ENCODE data around the gene ABLIM2. TPM values are rescaled to one million over a fixed set of nuclear protein-coding genes. Genes with fewer than 3 reads are reported as not detected.

Gene ABLIM2
- total RNA-seq, 2 experiments from 2014 or later, result 0.58 to 0.64 TPM

DNA sequence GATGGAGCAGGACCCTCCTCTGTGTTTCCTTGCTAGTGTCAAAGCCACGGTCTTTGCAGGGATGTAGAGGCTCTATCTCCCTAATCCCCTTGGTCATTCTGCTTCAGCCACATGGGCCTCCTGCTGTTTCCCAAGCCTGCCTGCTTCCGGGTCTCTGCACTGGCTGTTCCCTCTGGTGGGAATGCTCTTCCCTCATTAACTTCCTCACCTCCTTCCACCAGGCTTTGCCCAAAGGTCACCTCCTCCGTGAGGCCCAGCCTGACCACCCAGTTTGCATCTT is 56.6 kb downstream of the ABLIM2 start:
- H3K27me3 Mint-ChIP-seq, result no peaks in the 10 kb centered on the region
- no peak overlapping the region for H3K4me3 Mint-ChIP-seq
- no peak overlapping the region for H3K27ac Mint-ChIP-seq
- no peaks in the 10 kb centered on the region for H3K9me3 Mint-ChIP-seq (ENCODE audit: low read depth)
- POLR2A ChIA-PET, result no interaction called here
- no peaks in the 10 kb centered on the region for H3K36me3 Mint-ChIP-seq (ENCODE audit: low read depth)
- CTCF ChIA-PET, result interaction anchor here (0.6 kb wide), 1 partner anchor 366 kb away, joined by 3 read pairs; no protein-coding TSS in a partner anchor
- intact Hi-C loops (cut with DNase I, micrococcal nuclease), result no loop called here
- ATAC-seq (no peak), DNase-seq (no peak)
- H3K4me1 Mint-ChIP-seq, result no peaks in the 10 kb centered on the region

DNA sequence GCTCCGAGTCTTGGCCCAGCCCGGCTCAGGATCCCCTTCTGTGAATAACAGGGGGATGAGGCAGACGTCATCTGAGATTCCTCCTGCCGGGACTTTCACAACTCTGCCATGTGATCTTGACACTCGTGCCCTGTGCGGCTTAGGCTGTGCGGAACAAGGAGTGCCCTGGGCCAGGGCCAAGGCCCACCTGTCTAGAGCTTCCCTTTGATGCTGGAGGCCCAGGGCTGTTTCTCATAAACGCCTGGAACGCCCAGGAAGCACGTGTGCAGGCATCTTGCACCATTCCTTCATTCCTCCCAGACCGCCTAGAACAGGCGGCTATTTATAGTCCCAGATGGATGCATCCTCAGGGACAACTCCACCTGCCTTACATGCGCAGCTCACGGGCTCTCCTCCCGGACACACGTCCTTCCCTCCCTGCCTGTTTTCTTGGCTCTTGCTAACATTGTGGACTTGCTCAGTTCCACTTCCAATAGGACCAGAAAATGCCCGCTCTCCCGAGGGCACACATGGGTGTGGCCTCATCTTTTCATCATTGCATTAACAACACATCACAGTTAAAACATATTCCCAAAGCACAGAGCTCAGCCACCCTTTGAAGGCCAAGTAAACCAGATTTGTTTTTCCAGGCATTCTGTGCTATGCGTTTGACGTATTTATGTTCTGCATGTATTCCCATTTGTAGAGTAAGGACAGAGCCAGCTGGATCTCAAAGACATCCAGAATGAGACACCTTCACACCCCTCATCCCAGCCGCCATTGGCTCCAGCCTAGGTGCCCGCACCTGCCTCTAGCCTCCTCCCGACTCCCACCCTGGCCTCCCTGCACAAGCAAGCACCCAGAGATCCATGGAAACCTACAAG is 57.2 kb downstream of the ABLIM2 start:
- Mint-ChIP-seq H3K4me3 (no peak overlapping the region), H3K4me1 (no peaks in the 10 kb centered on the region), H3K27ac (no peak overlapping the region), H3K9me3 (ENCODE audit: low read depth) (no peaks in the 10 kb centered on the region), H3K36me3 (ENCODE audit: low read depth) (no peaks in the 10 kb centered on the region), H3K27me3 (no peaks in the 10 kb centered on the region)
- CTCF ChIA-PET, result interaction anchor here (0.6 kb wide), 2 partner anchors 14 to 366 kb away, joined by 3 read pairs; no protein-coding TSS in a partner anchor
- POLR2A ChIA-PET, result no interaction called here
- DNase-seq (no peak), ATAC-seq (no peak)
- intact Hi-C loops (cut with DNase I, micrococcal nuclease), result no loop called here

DNA sequence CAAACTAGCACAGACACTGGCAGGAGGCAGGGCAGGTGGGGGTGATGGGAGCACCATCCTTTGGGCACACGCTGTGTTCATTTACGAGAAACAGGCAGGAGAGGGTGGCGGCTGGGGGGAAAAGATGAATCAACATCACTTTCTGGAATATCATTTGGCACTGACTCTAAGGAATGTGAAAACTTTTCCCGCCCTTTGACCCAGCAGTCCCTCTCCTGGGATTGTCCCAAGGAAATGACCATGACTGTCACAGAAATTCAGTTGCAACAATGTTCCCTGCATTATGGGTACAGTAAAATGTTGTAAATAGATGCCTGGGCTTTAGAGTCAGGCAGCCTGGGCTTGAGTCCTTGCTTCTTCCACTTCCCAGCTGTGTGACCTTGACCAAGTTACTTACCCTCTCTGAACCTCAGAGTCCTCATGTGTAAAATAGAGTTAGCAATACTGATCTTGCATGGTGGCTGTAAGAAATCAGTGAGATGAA is 58.6 kb downstream of the ABLIM2 start:
- POLR2A ChIA-PET, result no interaction called here
- Mint-ChIP-seq H3K4me3 (no peak overlapping the region), H3K36me3 (ENCODE audit: low read depth) (peaks cover 3% of the 10 kb centered on the region), H3K9me3 (ENCODE audit: low read depth) (peaks cover 6% of the 10 kb centered on the region), H3K27ac (no peak overlapping the region), H3K4me1 (no peaks in the 10 kb centered on the region), H3K27me3 (no peaks in the 10 kb centered on the region)
- CTCF ChIA-PET, result no interaction called here
- intact Hi-C loops (cut with DNase I, micrococcal nuclease), result no loop called here
- DNase-seq, result no peak
- ATAC-seq, result no peak

DNA sequence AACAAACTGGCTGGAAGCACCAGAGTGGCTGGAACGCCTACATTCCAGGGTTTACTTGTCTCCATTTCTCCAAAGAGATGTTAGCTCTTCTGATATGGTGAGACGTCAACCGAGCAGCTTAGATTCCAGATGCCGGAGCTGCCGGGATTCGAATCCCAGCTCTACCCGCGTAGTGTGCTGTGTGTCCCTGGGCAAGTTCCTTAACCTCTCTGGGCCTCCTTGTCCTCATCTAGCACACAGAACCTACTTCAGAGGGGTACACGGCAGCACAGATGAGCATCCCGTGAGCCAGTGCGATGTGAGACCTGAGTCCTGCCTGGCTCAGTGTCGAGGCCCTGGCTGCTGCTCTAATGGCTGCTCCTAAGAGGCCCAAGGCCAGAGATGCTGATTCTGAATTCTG is 60.1 kb downstream of the ABLIM2 start:
- ChIA-PET CTCF (no interaction called here), POLR2A (no interaction called here)

GRCh38 chr4:8097721-8098345 is 60.8 kb downstream of the ABLIM2 start:
- no peaks in the 10 kb centered on the region for H3K4me1 Mint-ChIP-seq
- ChIA-PET CTCF (no interaction called here), POLR2A (no interaction called here)
- H3K27me3 Mint-ChIP-seq, result no peaks in the 10 kb centered on the region
- no peak for DNase-seq
- intact Hi-C loops (cut with DNase I, micrococcal nuclease), result no loop called here
- H3K9me3 Mint-ChIP-seq (ENCODE audit: low read depth), result peaks cover 21% of the 10 kb centered on the region
- peaks cover 8% of the 10 kb centered on the region for H3K36me3 Mint-ChIP-seq (ENCODE audit: low read depth)
- H3K4me3 Mint-ChIP-seq, result no peak overlapping the region
- no peak for ATAC-seq
- H3K27ac Mint-ChIP-seq, result no peak overlapping the region

More for the DNA sequence above, 60.1 kb downstream of the ABLIM2 start:
- Mint-ChIP-seq H3K36me3 (ENCODE audit: low read depth) (peaks cover 8% of the 10 kb centered on the region), H3K4me1 (no peaks in the 10 kb centered on the region), H3K9me3 (ENCODE audit: low read depth) (peaks cover 17% of the 10 kb centered on the region), H3K27ac (no peak overlapping the region), H3K27me3 (no peaks in the 10 kb centered on the region), H3K4me3 (no peak overlapping the region)
- ATAC-seq, result no peak
- intact Hi-C loops (cut with DNase I, micrococcal nuclease), result no loop called here
- DNase-seq, result no peak

DNA sequence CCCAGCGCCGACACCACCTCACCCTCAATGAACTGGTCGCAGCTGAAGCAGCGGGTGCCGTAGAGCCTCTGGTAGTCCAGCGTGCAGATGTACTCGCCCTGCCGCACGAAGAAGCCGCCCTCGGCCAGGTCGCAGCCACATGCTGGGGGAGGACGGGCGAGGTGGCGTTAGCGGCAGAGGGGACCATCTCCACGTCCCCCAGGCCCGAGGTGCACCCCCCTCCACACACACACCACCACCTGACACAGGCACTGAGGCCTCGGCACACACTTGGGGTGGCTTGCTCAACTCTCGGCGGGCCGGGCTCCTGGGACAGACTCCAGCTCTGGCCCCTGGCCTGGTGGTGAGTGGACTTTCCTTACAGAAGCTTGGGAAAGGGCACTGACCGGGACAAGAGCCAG is 61.5 kb downstream of the ABLIM2 start:
- CTCF ChIA-PET, result no interaction called here
- no peak for DNase-seq
- Mint-ChIP-seq H3K27me3 (no peaks in the 10 kb centered on the region), H3K36me3 (ENCODE audit: low read depth) (peaks cover 8% of the 10 kb centered on the region), H3K9me3 (ENCODE audit: low read depth) (peaks cover 21% of the 10 kb centered on the region), H3K4me3 (no peak overlapping the region), H3K4me1 (no peaks in the 10 kb centered on the region), H3K27ac (no peak overlapping the region)
- intact Hi-C loops (cut with DNase I, micrococcal nuclease), result no loop called here
- POLR2A ChIA-PET, result no interaction called here
- ATAC-seq, result no peak

DNA sequence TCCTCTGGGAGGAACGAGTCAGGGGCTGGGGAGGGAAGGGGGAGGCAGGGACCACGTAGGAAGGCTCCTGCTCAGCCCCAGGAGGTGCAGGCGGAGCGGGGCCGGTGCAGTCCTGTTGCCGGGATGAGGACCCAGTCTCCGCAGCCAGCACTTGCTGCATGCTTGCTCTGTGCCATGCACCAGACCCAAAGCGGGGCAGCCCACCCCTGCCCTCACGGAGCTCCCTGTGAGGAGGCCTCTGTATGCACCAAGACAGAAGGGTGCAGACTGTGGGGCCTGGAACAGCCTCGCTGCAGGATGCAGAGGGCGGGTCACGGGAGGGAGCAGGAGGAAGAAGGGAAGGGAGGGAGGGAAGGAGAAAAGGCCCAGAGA is 61.9 kb downstream of the ABLIM2 start:
- POLR2A ChIA-PET, result no interaction called here
- H3K4me3 Mint-ChIP-seq, result no peak overlapping the region
- CTCF ChIA-PET, result no interaction called here
- H3K27me3 Mint-ChIP-seq, result no peaks in the 10 kb centered on the region
- no peaks in the 10 kb centered on the region for H3K4me1 Mint-ChIP-seq
- H3K36me3 Mint-ChIP-seq (ENCODE audit: low read depth), result peaks cover 8% of the 10 kb centered on the region
- DNase-seq, result no peak
- no peak overlapping the region for H3K27ac Mint-ChIP-seq
- intact Hi-C loops (cut with DNase I, micrococcal nuclease), result no loop called here
- peaks cover 21% of the 10 kb centered on the region for H3K9me3 Mint-ChIP-seq (ENCODE audit: low read depth)
- ATAC-seq, result no peak

DNA sequence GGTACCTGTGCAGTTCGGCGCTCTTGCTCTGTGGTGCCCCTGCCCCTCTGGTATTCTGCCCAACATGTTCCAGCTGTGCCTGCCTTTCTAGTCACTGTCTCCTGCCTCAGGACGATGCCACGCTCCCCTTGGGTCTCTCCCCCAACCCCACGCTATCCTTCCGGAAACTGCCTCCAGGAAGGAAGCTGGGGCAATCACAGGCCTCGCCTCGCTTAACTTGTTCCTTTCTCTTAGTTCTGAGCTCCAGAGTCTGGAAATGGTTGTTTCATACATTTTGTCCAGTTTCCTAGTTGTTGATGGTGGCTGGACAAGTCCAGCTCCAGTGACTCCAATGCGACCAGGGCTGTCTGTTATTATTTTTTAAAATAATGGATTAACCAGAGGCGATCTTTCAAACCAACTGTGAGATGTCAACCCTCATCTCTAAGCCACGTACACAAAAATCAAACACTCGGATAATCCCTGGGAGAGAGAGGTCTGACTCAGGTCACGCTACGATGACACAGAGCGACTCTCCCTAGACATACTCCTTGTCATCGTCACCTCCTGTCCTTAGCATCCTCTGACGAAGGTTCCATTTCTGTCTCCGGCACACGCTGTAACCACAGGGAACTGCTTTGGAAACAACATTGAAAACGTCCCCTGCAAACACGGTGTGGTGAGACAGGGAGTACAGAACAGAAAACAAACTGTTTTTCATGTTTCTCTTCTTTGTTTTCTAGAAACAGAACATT is 62.5 kb downstream of the ABLIM2 start:
- DNase-seq (no peak), ATAC-seq (no peak)
- intact Hi-C loops (cut with DNase I, micrococcal nuclease), result no loop called here
- peaks cover 21% of the 10 kb centered on the region for H3K9me3 Mint-ChIP-seq (ENCODE audit: low read depth)
- H3K27ac Mint-ChIP-seq, result no peak overlapping the region
- CTCF ChIA-PET, result no interaction called here
- no peaks in the 10 kb centered on the region for H3K27me3 Mint-ChIP-seq
- POLR2A ChIA-PET, result no interaction called here
- H3K4me1 Mint-ChIP-seq, result no peaks in the 10 kb centered on the region
- peaks cover 8% of the 10 kb centered on the region for H3K36me3 Mint-ChIP-seq (ENCODE audit: low read depth)
- no peak overlapping the region for H3K4me3 Mint-ChIP-seq

DNA sequence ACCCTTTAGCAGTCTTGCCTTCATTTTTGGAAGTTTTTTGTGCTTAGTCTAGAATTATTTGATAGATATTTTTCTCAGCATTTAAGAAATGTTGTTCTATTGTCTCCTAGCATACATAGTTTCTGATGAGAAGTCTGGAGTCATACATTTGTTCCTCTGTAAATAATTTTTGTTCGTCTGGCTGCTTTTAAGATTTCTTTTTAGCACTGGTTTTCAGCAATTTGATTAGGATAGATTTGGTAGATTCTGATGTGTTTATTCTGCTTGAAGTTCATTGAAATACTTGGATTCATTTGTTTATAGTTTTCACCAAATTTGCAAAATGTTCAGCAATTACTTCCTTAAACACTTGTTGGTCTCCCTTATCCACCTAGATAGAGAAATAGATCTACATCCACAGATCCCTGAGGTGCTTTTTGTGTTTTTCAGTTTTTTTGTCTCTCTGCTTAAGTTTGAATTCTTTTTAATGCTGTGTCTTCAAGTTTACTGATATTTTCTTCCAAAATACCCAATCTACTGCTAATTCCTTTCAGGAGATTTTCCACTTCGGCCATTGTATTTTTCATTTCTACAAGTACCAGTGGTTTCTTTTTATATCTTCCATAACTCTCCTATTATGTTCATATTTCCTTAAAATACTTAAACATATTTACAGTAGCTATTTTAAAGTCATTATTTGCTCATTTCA is 64.9 kb downstream of the ABLIM2 start:
- Mint-ChIP-seq H3K4me3 (no peak overlapping the region), H3K9me3 (ENCODE audit: low read depth) (peaks cover 21% of the 10 kb centered on the region), H3K36me3 (ENCODE audit: low read depth) (peaks cover 8% of the 10 kb centered on the region), H3K4me1 (no peaks in the 10 kb centered on the region), H3K27ac (no peak overlapping the region), H3K27me3 (no peaks in the 10 kb centered on the region)
- no peak for DNase-seq
- no peak for ATAC-seq
- ChIA-PET CTCF (no interaction called here), POLR2A (no interaction called here)
- intact Hi-C loops (cut with DNase I, micrococcal nuclease), result no loop called here

DNA sequence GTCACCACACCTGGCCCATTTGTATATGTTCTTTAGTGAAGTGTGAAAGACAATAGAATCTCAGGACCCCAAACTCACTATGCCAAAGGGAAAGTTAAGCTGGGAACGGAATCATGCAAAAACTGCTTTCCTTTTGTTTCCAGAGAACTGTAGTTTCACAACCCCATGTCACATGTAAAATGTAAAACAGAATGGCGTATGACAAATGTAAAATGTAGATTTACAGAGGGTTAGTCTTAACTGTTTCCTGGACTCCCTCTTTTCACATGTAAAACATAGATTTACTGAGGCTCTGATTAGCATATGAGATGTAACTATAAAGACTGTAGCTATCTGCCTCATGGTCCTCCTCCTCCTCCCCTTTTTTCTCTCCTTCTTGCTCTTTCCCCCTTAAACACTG is 66.3 kb downstream of the ABLIM2 start:
- no peak overlapping the region for H3K4me3 Mint-ChIP-seq
- no peak for ATAC-seq
- POLR2A ChIA-PET, result no interaction called here
- intact Hi-C loops (cut with DNase I, micrococcal nuclease), result no loop called here
- H3K9me3 Mint-ChIP-seq (ENCODE audit: low read depth), result peaks cover 21% of the 10 kb centered on the region
- CTCF ChIA-PET, result no interaction called here
- H3K4me1 Mint-ChIP-seq, result no peaks in the 10 kb centered on the region
- DNase-seq, result no peak
- H3K27me3 Mint-ChIP-seq, result no peaks in the 10 kb centered on the region
- no peak overlapping the region for H3K27ac Mint-ChIP-seq
- H3K36me3 Mint-ChIP-seq (ENCODE audit: low read depth), result peaks cover 8% of the 10 kb centered on the region

- Mint-ChIP-seq H3K9me3 (ENCODE audit: low read depth) (peaks cover 18% of the 10 kb centered on the region), H3K36me3 (ENCODE audit: low read depth) (peaks cover 5% of the 10 kb centered on the region), H3K27me3 (no peaks in the 10 kb centered on the region), H3K27ac (no peak overlapping the region), H3K4me3 (no peak overlapping the region), H3K4me1 (no peaks in the 10 kb centered on the region)
- intact Hi-C loops (cut with DNase I, micrococcal nuclease), result no loop called here
- DNase-seq (peak; percentile 27), ATAC-seq (no peak)
- CTCF ChIA-PET, result no interaction called here
- POLR2A ChIA-PET, result no interaction called here
Measured at GRCh38 chr4:8090744-8091301, 67.8 kb downstream of the ABLIM2 start.

All from activated CD4-positive, alpha-beta T cell treated with anti-CD3 and anti-CD28 coated beads for 36 hours (primary cell).